K562 (cell line): Measurements from ENCODE around the gene KLF2. TPM values are rescaled to one million over a fixed set of nuclear protein-coding genes. Genes with fewer than 3 reads are reported as not detected.
"Not testable (repeated sequence)": the region's sequence is repeated elsewhere in the genome, so short reads cannot be mapped to it uniquely, and the experiment has no call there.

Source experiments
- ATAC-seq: fragments of 200-7000 bp; cut with Tn5 transposase; 3 replicates; pipeline ENCODE4 v1.9.1; 2020; ENCODE audit warnings: moderate library complexity
- BruUV-seq: library from RNA; stranded (reverse); fragments of 400-500 nt; replicated peaks from 2 replicates; lab custom pipeline; 2021; lab: Mats Ljungman, UMichigan
- CTCF ChIA-PET: fragments of 300-600 bp; formaldehyde crosslinking; extraction: SDS; loops from one replicate; lab custom pipeline; 2021; ENCODE audit warnings: low intra/inter-chr PET ratio; lab: Yijun Ruan, JAX
- POLR2A ChIA-PET: fragments of 300-600, 350-650 bp; sonication (Branson Sonifier 250); formaldehyde crosslinking; extraction: SDS; loops from one replicate; lab custom pipeline; 2021; ENCODE audit warnings: antibody characterized with exemption, inconsistent platforms; lab: Yijun Ruan, JAX
- DNase-seq, 4 experiments: peaks; one replicate each; pipeline versions ENCODE4 v3.0.0 to v3.0.0-alpha.2; 2011 to 2018; ENCODE audit warnings: low spot score in 3 of 4, mixed read lengths in 3 of 4; ENCODE audit errors: extremely low read depth in 1 of 4
- FAIRE-seq: peaks from 2 replicates; lab custom pipeline; 2011; peaks lifted over from hg19 to GRCh38; lab: Jason Lieb, UNC
- H2AFZ ChIP-seq: 2 replicates; pipeline ENCODE4 v1.6.0; 2011; ENCODE audit warnings: low read depth, low read length, control low read depth, inconsistent platforms
- H3K27ac ChIP-seq: fragments of 200-600 bp; 3 replicates; pipeline ENCODE4 v1.8.0; 2011; ENCODE audit warnings: low read depth, mild to moderate bottlenecking, control low read depth, inconsistent platforms, low read length, moderate library complexity, mixed read lengths; ENCODE audit errors: extremely low read depth
- H3K27me3 ChIP-seq, 2 experiments: fragments of 300-600 bp in 1 of 2; 2 replicates in 1 of 2; 3 replicates in 1 of 2; pipeline versions ENCODE4 v1.6.0 to v1.8.0; 2011; ENCODE audit warnings: inconsistent platforms in 2 of 2, low read length in 2 of 2, mild to moderate bottlenecking in 1 of 2, mixed read lengths in 1 of 2, moderate library complexity in 1 of 2; ENCODE audit not compliant: control insufficient read depth in 2 of 2, insufficient read depth in 2 of 2
- H3K36me3 ChIP-seq: fragments of 300-600 bp; 3 replicates; pipeline ENCODE4 v1.8.0; 2011; ENCODE audit warnings: mild to moderate bottlenecking, low read length, inconsistent platforms; ENCODE audit not compliant: control insufficient read depth, insufficient read depth
- H3K4me1 ChIP-seq, 2 experiments: fragments of 200-600 bp in 1 of 2; replicated peaks in 1 of 2; 2 replicates in 1 of 2; 3 replicates in 1 of 2; pipeline versions ENCODE4 v1.5.1 to v1.8.0; 2011; ENCODE audit warnings: inconsistent platforms in 2 of 2, low read length in 2 of 2, mild to moderate bottlenecking in 1 of 2, mixed read lengths in 1 of 2, moderate library complexity in 1 of 2; ENCODE audit not compliant: control insufficient read depth in 2 of 2, insufficient read depth in 2 of 2
- H3K4me2 ChIP-seq: 2 replicates; pipeline ENCODE4 v1.6.1; 2011; ENCODE audit warnings: low read length, control low read depth, inconsistent platforms, mixed read lengths; ENCODE audit not compliant: insufficient read depth
- H3K4me3 ChIP-seq: fragments of 200-600 bp; sonication (generic), shearing (Covaris generic); 2 replicates; pipeline ENCODE4 v1.5.1; 2016; ENCODE audit warnings: control low read depth, inconsistent platforms
- H3K79me2 ChIP-seq: fragments of 200-600 bp; 3 replicates; pipeline ENCODE4 v1.8.0; 2011; ENCODE audit warnings: low read length, inconsistent platforms; ENCODE audit not compliant: control insufficient read depth, insufficient read depth
- H3K9ac ChIP-seq, 2 experiments: 2 replicates each; pipeline versions ENCODE4 v1.6.0 to v1.6.1; 2011; ENCODE audit warnings: low read depth in 2 of 2, low read length in 2 of 2, control low read depth in 1 of 2, inconsistent platforms in 1 of 2, mild to moderate bottlenecking in 1 of 2, mixed read lengths in 1 of 2; ENCODE audit not compliant: insufficient read depth in 1 of 2
- H3K9me1 ChIP-seq: one replicate; pipeline ENCODE4 v1.6.0; 2011; ENCODE audit warnings: inconsistent platforms, mild to moderate bottlenecking, low read length, moderate library complexity; ENCODE audit not compliant: control insufficient read depth, insufficient read depth
- H3K9me3 ChIP-seq: replicated peaks from 2 replicates; pipeline ENCODE4 v1.5.1; 2011; ENCODE audit warnings: low read depth, low read length, inconsistent platforms; ENCODE audit not compliant: control insufficient read depth, insufficient read depth
- H4K20me1 ChIP-seq: replicated peaks from 2 replicates; pipeline ENCODE4 v1.6.1; 2011; ENCODE audit warnings: low read length, inconsistent platforms, mixed read lengths; ENCODE audit not compliant: control insufficient read depth, insufficient read depth
- MCM3 ChIP-seq: fragments of 450-650 bp; IDR thresholded peaks from 2 replicates; pipeline ENCODE4 v1.6.1; 2016
- ZBED1 ChIP-seq: IDR thresholded peaks from 2 replicates; pipeline ENCODE4 v1.6.1; 2014
- ZNF121 ChIP-seq: sonication (generic); formaldehyde crosslinking; conservative IDR thresholded peaks from 2 replicates; pipeline ENCODE4 v1.8.0; 2022; ENCODE audit warnings: missing genetic modification reagents
- ZNF253 ChIP-seq: fragments of 250-450 bp; sonication (Bioruptor Pico); conservative IDR thresholded peaks from 2 replicates; pipeline ENCODE4 v1.6.1; 2021; ENCODE audit warnings: mild to moderate bottlenecking
- WGBS: fragments of 100-300 bp; shearing (Covaris generic); methylation state at CpG from one replicate; pipeline ENCODE4 v1.1.6; 2016; ENCODE audit warnings: low coverage, mixed read lengths; ENCODE audit not compliant: insufficient coverage; ENCODE audit errors: missing lambda C conversion rate; 5-methylcytosine and 5-hydroxymethylcytosine counted together
- in situ Hi-C: fragments of 300-500 bp; cut with MboI; formaldehyde crosslinking; loops from 4 replicates; pipeline ENCODE4 v1.15.0; 2018; ENCODE audit warnings: inconsistent platforms, mixed read lengths
- intact Hi-C: fragments of 100-400 bp; cut with micrococcal nuclease; formaldehyde crosslinking; loops from 2 replicates; pipeline ENCODE4 v1.14.2; 2022
- polyA plus RNA-seq, 8 experiments: library from polyadenylated mRNA; depleted of rRNA in 4 of 8; stranded (reverse) in 5 of 8; unstranded in 3 of 8; fragments of >200 nt; fragmentation: Nextera tagmentation in 2 of 8; fragmentation: Illumina TruSeq in 1 of 8; extraction: Ambion mirVana in 2 of 8; extraction: Trizol in 1 of 8; gene quantifications; 2 replicates each; pipeline versions ENCODE4 v1.2.1 to v1.2.3, GENCODE V29; 2011 to 2014; ENCODE audit warnings: inconsistent platforms in 1 of 8, missing spikeins in 1 of 8
- total RNA-seq, 7 experiments: library from RNA; depleted of rRNA in 6 of 7; stranded (reverse); fragments of >200 nt in 6 of 7; fragmentation: Illumina TruSeq in 2 of 7; extraction: Trizol in 2 of 7; gene quantifications; 2 replicates each; pipeline versions ENCODE4 v1.2.1 to v1.2.3, GENCODE V29; 2011 to 2021; ENCODE audit warnings: low replicate concordance in 1 of 7
- TF ChIP-seq, protein P1 (sequence below): fragments of 250-450 bp; sonication (Bioruptor Pico); IDR thresholded peaks from 2 replicates; pipeline ENCODE4 v1.4.0; 2020
- TF ChIP-seq, protein P2 (sequence below): IDR thresholded peaks from 2 replicates; pipeline ENCODE4 v1.6.1; 2016; ENCODE audit warnings: missing genetic modification characterization, missing compliant biosample characterization
- TF ChIP-seq, protein P3 (sequence below): fragments of 450-650 bp; formaldehyde crosslinking; IDR thresholded peaks from 2 replicates; pipeline ENCODE4 v1.4.0; 2022; ENCODE audit warnings: missing genetic modification characterization

Gene KLF2
- total and polyA plus RNA-seq, 9 of the 15 experiments (the other 6 are each of a cell fraction or from before 2014, with no cell fraction given) = 0.07 to 0.71 TPM; not detected in 7

DNA sequence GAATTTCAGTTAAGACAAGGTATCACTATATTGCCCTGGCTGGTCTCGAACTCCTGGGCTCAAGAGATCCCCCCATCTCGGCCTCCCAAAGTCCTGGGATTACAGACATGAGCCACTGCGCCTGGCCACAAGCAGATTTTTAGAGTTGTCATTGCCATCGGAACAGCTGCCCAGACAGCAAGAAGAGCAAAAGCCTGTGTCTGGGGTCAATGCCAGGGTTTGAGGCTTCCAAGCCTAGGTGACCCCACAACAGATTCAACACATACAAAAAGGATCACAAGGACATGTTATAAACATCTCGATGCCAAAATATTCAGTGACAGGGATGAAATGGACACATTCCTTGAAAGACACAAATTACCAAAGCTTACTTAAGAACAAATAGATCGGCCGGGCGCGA is 40.1 kb upstream of the KLF2 start (continued):
- TF ChIP-seq, protein P1, sequence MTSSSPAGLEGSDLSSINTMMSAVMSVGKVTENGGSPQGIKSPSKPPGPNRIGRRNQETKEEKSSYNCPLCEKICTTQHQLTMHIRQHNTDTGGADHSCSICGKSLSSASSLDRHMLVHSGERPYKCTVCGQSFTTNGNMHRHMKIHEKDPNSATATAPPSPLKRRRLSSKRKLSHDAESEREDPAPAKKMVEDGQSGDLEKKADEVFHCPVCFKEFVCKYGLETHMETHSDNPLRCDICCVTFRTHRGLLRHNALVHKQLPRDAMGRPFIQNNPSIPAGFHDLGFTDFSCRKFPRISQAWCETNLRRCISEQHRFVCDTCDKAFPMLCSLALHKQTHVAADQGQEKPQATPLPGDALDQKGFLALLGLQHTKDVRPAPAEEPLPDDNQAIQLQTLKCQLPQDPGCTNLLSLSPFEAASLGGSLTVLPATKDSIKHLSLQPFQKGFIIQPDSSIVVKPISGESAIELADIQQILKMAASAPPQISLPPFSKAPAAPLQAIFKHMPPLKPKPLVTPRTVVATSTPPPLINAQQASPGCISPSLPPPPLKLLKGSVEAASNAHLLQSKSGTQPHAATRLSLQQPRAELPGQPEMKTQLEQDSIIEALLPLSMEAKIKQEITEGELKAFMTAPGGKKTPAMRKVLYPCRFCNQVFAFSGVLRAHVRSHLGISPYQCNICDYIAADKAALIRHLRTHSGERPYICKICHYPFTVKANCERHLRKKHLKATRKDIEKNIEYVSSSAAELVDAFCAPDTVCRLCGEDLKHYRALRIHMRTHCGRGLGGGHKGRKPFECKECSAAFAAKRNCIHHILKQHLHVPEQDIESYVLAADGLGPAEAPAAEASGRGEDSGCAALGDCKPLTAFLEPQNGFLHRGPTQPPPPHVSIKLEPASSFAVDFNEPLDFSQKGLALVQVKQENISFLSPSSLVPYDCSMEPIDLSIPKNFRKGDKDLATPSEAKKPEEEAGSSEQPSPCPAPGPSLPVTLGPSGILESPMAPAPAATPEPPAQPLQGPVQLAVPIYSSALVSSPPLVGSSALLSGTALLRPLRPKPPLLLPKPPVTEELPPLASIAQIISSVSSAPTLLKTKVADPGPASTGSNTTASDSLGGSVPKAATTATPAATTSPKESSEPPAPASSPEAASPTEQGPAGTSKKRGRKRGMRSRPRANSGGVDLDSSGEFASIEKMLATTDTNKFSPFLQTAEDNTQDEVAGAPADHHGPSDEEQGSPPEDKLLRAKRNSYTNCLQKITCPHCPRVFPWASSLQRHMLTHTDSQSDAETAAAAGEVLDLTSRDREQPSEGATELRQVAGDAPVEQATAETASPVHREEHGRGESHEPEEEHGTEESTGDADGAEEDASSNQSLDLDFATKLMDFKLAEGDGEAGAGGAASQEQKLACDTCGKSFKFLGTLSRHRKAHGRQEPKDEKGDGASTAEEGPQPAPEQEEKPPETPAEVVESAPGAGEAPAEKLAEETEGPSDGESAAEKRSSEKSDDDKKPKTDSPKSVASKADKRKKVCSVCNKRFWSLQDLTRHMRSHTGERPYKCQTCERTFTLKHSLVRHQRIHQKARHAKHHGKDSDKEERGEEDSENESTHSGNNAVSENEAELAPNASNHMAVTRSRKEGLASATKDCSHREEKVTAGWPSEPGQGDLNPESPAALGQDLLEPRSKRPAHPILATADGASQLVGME (CRISPR knock-in tag) = no peak
- TF ChIP-seq ZBED1 (no peak), ZNF121 (no peak), ZNF253 (no peak)

DNA sequence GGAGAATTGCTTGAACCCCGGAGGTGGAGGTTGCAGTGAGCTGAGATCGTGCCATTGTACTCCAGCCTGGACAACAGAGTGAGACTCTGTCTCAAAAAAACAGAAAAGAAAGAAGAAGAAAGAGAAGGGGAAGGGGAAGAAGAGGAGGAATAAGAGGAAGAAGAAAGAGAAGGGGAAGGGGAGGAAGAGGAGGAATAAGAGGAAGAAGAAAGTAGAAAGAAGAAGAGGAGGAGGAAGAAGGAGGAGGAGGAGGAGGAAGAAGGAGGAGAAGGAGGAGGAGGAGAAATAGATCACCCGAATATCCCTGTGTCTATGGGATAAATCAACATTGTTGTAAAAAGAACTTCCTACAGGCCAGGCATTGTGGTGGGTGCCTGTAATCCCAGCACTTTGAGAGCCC is 39.5 kb upstream of the KLF2 start:
- peaks cover 31 to 57% of the 10 kb centered on the region in 2 experiments; a peak in 3 of 5 replicates for H3K27me3 ChIP-seq
- in situ Hi-C loops, intact Hi-C loops, H3K9me1 ChIP-seq, H3K9me3 ChIP-seq, H2AFZ ChIP-seq, H3K9ac ChIP-seq, H3K4me3 ChIP-seq, H3K4me2 ChIP-seq, BruUV-seq, POLR2A ChIA-PET, H3K79me2 ChIP-seq, DNase-seq, H3K36me3 ChIP-seq, ATAC-seq: not testable (repeated sequence)
- WGBS = 25% methylated on average over 3 of the region's 3 CpGs
- TF ChIP-seq, protein P2, sequence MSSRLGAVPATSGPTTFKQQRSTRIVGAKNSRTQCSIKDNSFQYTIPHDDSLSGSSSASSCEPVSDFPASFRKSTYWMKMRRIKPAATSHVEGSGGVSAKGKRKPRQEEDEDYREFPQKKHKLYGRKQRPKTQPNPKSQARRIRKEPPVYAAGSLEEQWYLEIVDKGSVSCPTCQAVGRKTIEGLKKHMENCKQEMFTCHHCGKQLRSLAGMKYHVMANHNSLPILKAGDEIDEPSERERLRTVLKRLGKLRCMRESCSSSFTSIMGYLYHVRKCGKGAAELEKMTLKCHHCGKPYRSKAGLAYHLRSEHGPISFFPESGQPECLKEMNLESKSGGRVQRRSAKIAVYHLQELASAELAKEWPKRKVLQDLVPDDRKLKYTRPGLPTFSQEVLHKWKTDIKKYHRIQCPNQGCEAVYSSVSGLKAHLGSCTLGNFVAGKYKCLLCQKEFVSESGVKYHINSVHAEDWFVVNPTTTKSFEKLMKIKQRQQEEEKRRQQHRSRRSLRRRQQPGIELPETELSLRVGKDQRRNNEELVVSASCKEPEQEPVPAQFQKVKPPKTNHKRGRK (tag) = peak; percentile 87
- TF ChIP-seq MCM3 = peak; percentile 52; the same call in 1 of the 2 replicates
- TF ChIP-seq, protein P3, sequence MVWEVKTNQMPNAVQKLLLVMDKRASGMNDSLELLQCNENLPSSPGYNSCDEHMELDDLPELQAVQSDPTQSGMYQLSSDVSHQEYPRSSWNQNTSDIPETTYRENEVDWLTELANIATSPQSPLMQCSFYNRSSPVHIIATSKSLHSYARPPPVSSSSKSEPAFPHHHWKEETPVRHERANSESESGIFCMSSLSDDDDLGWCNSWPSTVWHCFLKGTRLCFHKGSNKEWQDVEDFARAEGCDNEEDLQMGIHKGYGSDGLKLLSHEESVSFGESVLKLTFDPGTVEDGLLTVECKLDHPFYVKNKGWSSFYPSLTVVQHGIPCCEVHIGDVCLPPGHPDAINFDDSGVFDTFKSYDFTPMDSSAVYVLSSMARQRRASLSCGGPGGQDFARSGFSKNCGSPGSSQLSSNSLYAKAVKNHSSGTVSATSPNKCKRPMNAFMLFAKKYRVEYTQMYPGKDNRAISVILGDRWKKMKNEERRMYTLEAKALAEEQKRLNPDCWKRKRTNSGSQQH (CRISPR knock-in tag) = 0 out of 2 replicates have a peak, but pooled peaks have one; percentile 21
- TF ChIP-seq, all 486 proteins: peak for 3; not testable (repeated sequence) for 483
- H3K4me1 ChIP-seq = peaks cover 0 to 11% of the 10 kb centered on the region in 2 experiments; a peak in 1 of 5 replicates
- CTCF ChIA-PET, FAIRE-seq, H4K20me1 ChIP-seq, H3K27ac ChIP-seq: not testable (repeated sequence)
